ENCODE data around the gene KRT8.

The KRT8 gene

GRCh38 chr12:52949413-52950331 is 44.8 kb upstream of the KRT8 start:
- no peak overlapping the region for H3K4me3 ChIP-seq (ENCODE audit: low read depth, low read length)
- DNase-seq (ENCODE audit: low read depth), result no peak
- no peak for TF ChIP-seq CTCF (IDR thresholded peaks at IDR 0.05; ENCODE audit: insufficient read depth, low read depth, low read length, missing control alignments)

GRCh38 chr12:52947738-52948423 is 43.0 kb upstream of the KRT8 start:
- no peak for DNase-seq (ENCODE audit: low read depth)
- no peak for TF ChIP-seq CTCF (IDR thresholded peaks at IDR 0.05; ENCODE audit: insufficient read depth, low read depth, low read length, missing control alignments)
- H3K4me3 ChIP-seq (ENCODE audit: low read depth, low read length), result no peak overlapping the region

GRCh38 chr12:52946797-52947547 is 42.1 kb upstream of the KRT8 start:
- TF ChIP-seq CTCF (IDR thresholded peaks at IDR 0.05; ENCODE audit: insufficient read depth, low read depth, low read length, missing control alignments), result no peak
- DNase-seq (ENCODE audit: low read depth), result no peak
- H3K4me3 ChIP-seq (ENCODE audit: low read depth, low read length), result no peak overlapping the region

- H3K4me3 ChIP-seq (ENCODE audit: low read depth, low read length), result no peak overlapping the region
- TF ChIP-seq CTCF (IDR thresholded peaks at IDR 0.05; ENCODE audit: insufficient read depth, low read depth, low read length, missing control alignments), result no peak
- DNase-seq (ENCODE audit: low read depth), result no peak
Measured at GRCh38 chr12:52946334-52946733, 41.5 kb upstream of the KRT8 start.

GRCh38 chr12:52945389-52946232 is 40.7 kb upstream of the KRT8 start:
- no peak for TF ChIP-seq CTCF (IDR thresholded peaks at IDR 0.05; ENCODE audit: insufficient read depth, low read depth, low read length, missing control alignments)
- DNase-seq (ENCODE audit: low read depth), result no peak
- no peak overlapping the region for H3K4me3 ChIP-seq (ENCODE audit: low read depth, low read length)
